Ovary (tissue), 9 donors: ENCODE data around the gene RASGRP4. TPM values are rescaled to one million over a fixed set of nuclear protein-coding genes. Genes with fewer than 3 reads are reported as not detected.

Experiments
- DNase-seq, 5 donors: peaks; one replicate each; pipeline ENCODE4 v3.0.0-alpha.2; 2019 to 2020
- H3K27ac ChIP-seq, 2 donors: fragments of 200-600 bp; one replicate each; pipeline versions ENCODE4 v1.5.1 to v1.8.0; 2019 to 2022
- H3K27me3 ChIP-seq: fragments of 200-600 bp; one replicate; pipeline ENCODE4 v1.8.0; 2022
- H3K36me3 ChIP-seq: fragments of 200-600 bp; sonication (generic); one replicate; pipeline ENCODE4 v1.5.1; 2019
- H3K4me1 ChIP-seq: one replicate; pipeline ENCODE4 v1.8.1; 2013; ENCODE audit warnings: mild to moderate bottlenecking, moderate library complexity; ENCODE audit not compliant: insufficient read depth
- H3K4me3 ChIP-seq: fragments of 200-600 bp; sonication (generic); one replicate; pipeline ENCODE4 v1.5.1; 2017
- H3K9me3 ChIP-seq, 2 donors: fragments of 200-600 bp in 1 of 2; sonication (generic) in 1 of 2; one replicate each; pipeline versions ENCODE4 v1.5.1 to v1.8.1; 2013 to 2019; ENCODE audit warnings: mild to moderate bottlenecking in 1 of 2, moderate library complexity in 1 of 2
- CTCF ChIP-seq, 3 donors: fragments of 450-650 bp in 2 of 3; fragments of 200-600 bp in 1 of 3; IDR thresholded peaks; one replicate each; pipeline versions ENCODE4 v1.5.1 to v1.8.0; 2016 to 2022; ENCODE audit warnings: antibody characterized with exemption in 3 of 3, mild to moderate bottlenecking in 1 of 3
- EP300 ChIP-seq: sonication (generic); formaldehyde crosslinking; IDR thresholded peaks from one replicate; pipeline ENCODE4 v1.6.1; 2017; ENCODE audit warnings: antibody characterized with exemption
- POLR2A ChIP-seq: fragments of 450-650 bp; IDR thresholded peaks from one replicate; pipeline ENCODE4 v1.6.1; 2017; ENCODE audit warnings: antibody characterized with exemption, mild to moderate bottlenecking, moderate library complexity
- WGBS, 3 donors: extraction: QIAGEN DNeasy Blood & Tissue Kit in 1 of 3; methylation state at CpG; one replicate each; pipeline versions ENCODE4 v1.1.5 to v1.1.7; 2013 to 2017; 5-methylcytosine and 5-hydroxymethylcytosine counted together
- intact Hi-C, 4 donors: fragments of 100-400 bp; cut with DNase I; formaldehyde crosslinking; loops; one replicate each; pipeline versions ENCODE4 v1.11.0 to v1.15.1; 2022 to 2023
- polyA plus RNA-seq, 2 donors: library from polyadenylated mRNA; stranded (reverse); fragments of 200-250 nt in 1 of 2; fragments of 350-450 nt in 1 of 2; fragmentation: Illumina TruSeq in 1 of 2; extraction: RNeasy Lipid Tissue Mini Kit (QIAGEN cat#74804) in 1 of 2; gene quantifications; one replicate each; pipeline ENCODE4 v1.2.3, GENCODE V29; 2013 to 2014
- total RNA-seq, 7 donors: library from RNA; depleted of rRNA in 2 of 7; stranded (reverse); fragments of >200 nt in 2 of 7; fragmentation: NEBNext Ultra II Directional in 3 of 7; extraction: Animal tissue kit (Norgen Biotek cat#: 25700) in 3 of 7; gene quantifications; one replicate each; pipeline versions ENCODE4 v1.1.0 to v1.2.4, GENCODE V29; 2016 to 2023
- donor health status: DM: no; HTN: no; CAD: no; lungs with moderate emphysema.
- donor health status: DM: no; HTN: no; CAD: no.
- donor health status: Bipolar disorder and iron deficiency.
- donor health status: DM: yes; HTN: yes; CAD: no.
- donor health status: DM: no; HTN: no; CAD: no.
- donor health status: DM: yes; HTN: yes; CAD: no.

The RASGRP4 gene
- total and polyA plus RNA-seq, 9 donors = 0.45 to 2.5 (median 0.84) TPM

GRCh38 chr19:38395381-38396114, 30.5 kb downstream of the RASGRP4 start:
- Histone ChIP-seq H3K36me3 (no peaks in the 10 kb centered on the region), H3K4me1 (no peaks in the 10 kb centered on the region), H3K9me3 (no peaks in the 10 kb centered on the region), H3K27me3 (no peaks in the 10 kb centered on the region), H3K4me3 (no peak overlapping the region), H3K27ac (no peak overlapping the region)
- DNase-seq = no peak
- TF ChIP-seq POLR2A = no peak
- no peak for TF ChIP-seq CTCF (IDR thresholded peaks at IDR 0.05)
- TF ChIP-seq EP300 = no peak
- 6 to 12% (median 11%) methylated on average over 22 to 86 of the region's 86 CpGs for WGBS, 3 donors
- intact Hi-C loops = no loop called here

- Histone ChIP-seq H3K9me3 (no peaks in the 10 kb centered on the region), H3K36me3 (no peaks in the 10 kb centered on the region), H3K27ac (no peak overlapping the region), H3K4me3 (no peak overlapping the region), H3K4me1 (no peaks in the 10 kb centered on the region), H3K27me3 (no peaks in the 10 kb centered on the region)
- WGBS, 3 donors = 5 to 15% (median 9%) methylated on average over 28 to 30 of the region's 30 CpGs
- no peak for DNase-seq
- intact Hi-C loops = no loop called here
- TF ChIP-seq CTCF (IDR thresholded peaks at IDR 0.05) (no peak), POLR2A (no peak), EP300 (no peak)
These were observed 31.5 kb downstream of the RASGRP4 start for GRCh38 chr19:38394488-38394887.

- peaks cover 2% of the 10 kb centered on the region for H3K4me1 ChIP-seq
- H3K27me3 ChIP-seq = no peaks in the 10 kb centered on the region
- H3K27ac ChIP-seq = no peak overlapping the region
- H3K36me3 ChIP-seq = no peaks in the 10 kb centered on the region
- H3K9me3 ChIP-seq = no peaks in the 10 kb centered on the region
- WGBS, 3 donors = 68 to 74% (median 73%) methylated on average over 6 of the region's 6 CpGs
- intact Hi-C loops = no loop called here
- TF ChIP-seq CTCF (IDR thresholded peaks at IDR 0.05) = no peak
- TF ChIP-seq EP300 = no peak
- TF ChIP-seq POLR2A = no peak
- H3K4me3 ChIP-seq = no peak overlapping the region
- no peak for DNase-seq
These were observed 33.2 kb downstream of the RASGRP4 start for GRCh38 chr19:38392707-38393308.

- H3K9me3 ChIP-seq = no peaks in the 10 kb centered on the region
- intact Hi-C loops = no loop called here
- no peaks in the 10 kb centered on the region for H3K27me3 ChIP-seq
- peaks cover 5% of the 10 kb centered on the region for H3K4me1 ChIP-seq
- no peak overlapping the region for H3K27ac ChIP-seq
- DNase-seq = no peak
- TF ChIP-seq POLR2A (no peak), EP300 (no peak), CTCF (IDR thresholded peaks at IDR 0.05) (no peak)
- no peak overlapping the region for H3K4me3 ChIP-seq
- 58 to 64% (median 61%) methylated on average over 8 of the region's 8 CpGs for WGBS, 3 donors
- H3K36me3 ChIP-seq = no peaks in the 10 kb centered on the region
These were observed 34.0 kb downstream of the RASGRP4 start for GRCh38 chr19:38391911-38392464.
